ENCODE data around the gene KCNA2.

KCNA2 gene

GRCh38 chr1:110610696-110611286 lies 4.6 kb upstream of the KCNA2 start:
- no peak overlapping the region for H3K4me3 ChIP-seq (ENCODE audit: low read depth, low read length)
- no peak for DNase-seq (ENCODE audit: low read depth)
- TF ChIP-seq CTCF (conservative IDR thresholded peaks at IDR 0.05; ENCODE audit: low read depth, low read length), result no peak

GRCh38 chr1:110610084-110610483 lies 3.9 kb upstream of the KCNA2 start:
- DNase-seq (ENCODE audit: low read depth), result no peak
- no peak overlapping the region for H3K4me3 ChIP-seq (ENCODE audit: low read depth, low read length)
- TF ChIP-seq CTCF (conservative IDR thresholded peaks at IDR 0.05; ENCODE audit: low read depth, low read length), result no peak

DNA sequence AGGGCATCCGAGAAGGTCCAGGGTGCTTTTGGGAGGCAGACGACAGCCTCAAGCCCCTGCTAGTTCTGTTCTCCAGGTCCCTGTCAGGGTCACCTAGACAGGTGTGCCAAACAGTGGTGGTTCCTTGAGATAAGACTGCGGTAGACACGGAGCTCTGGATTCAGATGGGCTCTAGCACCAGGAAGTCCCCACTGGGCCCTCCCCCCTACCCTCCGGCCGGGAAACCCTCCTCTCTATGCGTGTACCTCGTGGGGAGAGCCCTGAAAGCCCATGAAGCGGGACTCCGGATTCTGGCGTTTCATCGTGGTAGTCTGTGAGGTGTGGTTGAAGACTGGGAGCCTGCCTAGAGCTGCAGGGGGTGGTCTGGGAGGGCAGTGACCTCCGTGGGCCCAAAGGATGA lies 2.1 kb upstream of the KCNA2 start:
- TF ChIP-seq CTCF (conservative IDR thresholded peaks at IDR 0.05; ENCODE audit: low read depth, low read length), result no peak
- no peak overlapping the region for H3K4me3 ChIP-seq (ENCODE audit: low read depth, low read length)
- no peak for DNase-seq (ENCODE audit: low read depth)

DNA sequence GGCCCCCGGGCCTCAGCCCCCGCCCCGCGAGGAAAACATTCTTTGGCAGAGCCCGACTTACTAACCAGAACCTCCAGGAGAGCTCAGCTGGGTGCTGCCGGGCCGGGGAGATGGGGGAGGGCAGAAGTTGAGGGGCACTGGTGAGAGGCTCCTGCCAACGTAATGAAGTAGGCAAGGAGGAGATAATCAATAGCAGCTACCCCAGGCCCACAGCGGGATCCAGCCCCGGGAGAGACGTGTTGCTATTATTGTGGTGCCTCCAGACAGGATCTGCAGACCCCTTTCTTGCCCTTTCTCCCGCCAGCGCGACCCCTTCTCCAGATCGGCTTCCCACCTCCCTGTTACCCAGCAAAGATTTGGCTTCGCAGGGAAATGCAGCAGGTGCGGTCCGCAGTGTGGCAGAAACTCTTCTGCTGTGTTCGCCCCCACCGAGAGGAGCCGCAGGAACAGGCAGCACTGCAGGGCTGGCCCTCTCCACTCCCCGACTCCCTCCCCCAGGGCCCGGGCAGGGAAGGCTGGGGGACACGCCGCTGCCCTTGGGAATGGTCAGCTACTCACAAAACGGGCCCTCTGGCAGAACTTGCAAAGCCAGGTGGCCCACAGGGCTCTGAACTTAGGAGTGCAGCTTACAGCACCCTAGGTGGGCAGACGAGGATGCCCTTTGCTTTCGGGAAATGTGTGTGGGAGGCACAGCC lies 1.5 kb upstream of the KCNA2 start:
- TF ChIP-seq CTCF (conservative IDR thresholded peaks at IDR 0.05; ENCODE audit: low read depth, low read length), result no peak
- no peak overlapping the region for H3K4me3 ChIP-seq (ENCODE audit: low read depth, low read length)
- no peak for DNase-seq (ENCODE audit: low read depth)

- no peak for TF ChIP-seq CTCF (conservative IDR thresholded peaks at IDR 0.05; ENCODE audit: low read depth, low read length)
- DNase-seq (ENCODE audit: low read depth), result peak; percentile 9
- peak overlapping the region; percentile 35 for H3K4me3 ChIP-seq (ENCODE audit: low read depth, low read length)
Observed at GRCh38 chr1:110606657-110607535, 738 bp upstream of the KCNA2 start.

DNA sequence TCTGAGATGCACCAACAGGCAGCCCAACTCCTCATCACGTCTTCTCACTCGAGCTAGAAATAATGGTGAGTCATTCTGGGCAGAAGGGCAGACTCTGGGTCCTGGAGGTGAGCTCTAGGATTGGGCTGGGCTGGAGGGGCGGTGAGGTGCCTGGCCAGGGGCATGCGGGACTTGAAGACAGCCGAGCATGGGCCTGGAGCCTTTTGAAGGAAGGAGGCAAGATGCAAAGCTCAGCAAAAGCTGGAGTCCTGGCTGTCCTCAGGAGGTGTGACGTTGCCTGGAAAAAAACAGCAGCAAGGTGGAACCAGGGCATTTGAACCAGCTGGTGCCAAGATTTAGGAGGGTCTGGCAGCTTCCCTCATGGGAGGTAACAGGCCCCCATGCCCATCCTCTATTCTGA lies 712 bp downstream of the KCNA2 start:
- DNase-seq (ENCODE audit: low read depth), result no peak
- no peak for TF ChIP-seq CTCF (conservative IDR thresholded peaks at IDR 0.05; ENCODE audit: low read depth, low read length)
- no peak overlapping the region for H3K4me3 ChIP-seq (ENCODE audit: low read depth, low read length)

Data from choroid plexus epithelial cell (primary cell).